Naive thymus-derived CD8-positive, alpha-beta T cell (primary cell): ENCODE measurements around the gene EGFL8. TPM values are rescaled to one million over a fixed set of nuclear protein-coding genes. Genes with fewer than 3 reads are reported as not detected.

Experiments used
- ATAC-seq, 2 donors: fragments of 150-1000 bp; cut with Tn5 transposase in 1 of 2; sonication (Bioruptor Pico), chemical (Tn5 transposase) in 1 of 2; 1 replicate in 1 of 2; 2 replicates in 1 of 2; pipeline ENCODE4 v1.10.0; 2021; ENCODE audit warnings: mild to moderate bottlenecking in 2 of 2, moderate library complexity in 2 of 2
- POLR2A ChIA-PET: fragments of 350-600 bp; sonication (Branson Sonifier 250); formaldehyde crosslinking; loops from one replicate; lab custom pipeline; 2021; ENCODE audit warnings: antibody characterized with exemption; lab: Charles Lee
- DNase-seq, 10 donors: peaks; one replicate each; pipeline versions ENCODE4 v3.0.0 to v3.0.0-alpha.2; 2020 to 2022
- H3K27ac Mint-ChIP-seq, 10 donors: one replicate each; pipeline ENCODE4 v1.8.0; 2020 to 2022; ENCODE audit warnings: mild to moderate bottlenecking in 10 of 10, mixed read lengths in 10 of 10, moderate library complexity in 4 of 10, inconsistent platforms in 1 of 10
- H3K27me3 Mint-ChIP-seq, 5 donors: one replicate each; pipeline ENCODE4 v1.8.0; 2021 to 2022; ENCODE audit warnings: mixed read lengths in 5 of 5
- H3K36me3 Mint-ChIP-seq, 3 donors: one replicate each; pipeline ENCODE4 v1.8.0; 2020 to 2022; ENCODE audit warnings: mixed read lengths in 3 of 3, mild to moderate bottlenecking in 2 of 3, inconsistent platforms in 1 of 3
- H3K4me1 Mint-ChIP-seq, 4 donors: one replicate each; pipeline ENCODE4 v1.8.0; 2021 to 2022; ENCODE audit warnings: mixed read lengths in 4 of 4
- H3K4me3 Mint-ChIP-seq, 10 donors: one replicate each; pipeline ENCODE4 v1.8.0; 2020 to 2022; ENCODE audit warnings: mild to moderate bottlenecking in 10 of 10, mixed read lengths in 10 of 10, moderate library complexity in 6 of 10, inconsistent platforms in 1 of 10
- H3K9me3 Mint-ChIP-seq, 9 donors: one replicate each; pipeline ENCODE4 v1.8.0; 2020 to 2022; ENCODE audit warnings: mixed read lengths in 9 of 9, mild to moderate bottlenecking in 3 of 9, inconsistent platforms in 1 of 9, moderate library complexity in 1 of 9
- polyA plus RNA-seq, 3 donors: library from polyadenylated mRNA; unstranded; fragments of 300-500 nt; fragmentation: Illumina TruSeq; gene quantifications; one replicate each; pipeline ENCODE4 v1.2.3, GENCODE V29; 2021
- total RNA-seq, 8 experiments: library from RNA in 2 of 8; stranded (reverse) in 2 of 8; gene quantifications; one replicate each; pipeline ENCODE4 v1.2.3 and lab custom pipeline; 2021 to 2026

Gene EGFL8
- total and polyA plus RNA-seq, 5 experiments from 2014 or later: 0.61 to 30.1 (median 29.3) TPM; not detected in 2

DNA sequence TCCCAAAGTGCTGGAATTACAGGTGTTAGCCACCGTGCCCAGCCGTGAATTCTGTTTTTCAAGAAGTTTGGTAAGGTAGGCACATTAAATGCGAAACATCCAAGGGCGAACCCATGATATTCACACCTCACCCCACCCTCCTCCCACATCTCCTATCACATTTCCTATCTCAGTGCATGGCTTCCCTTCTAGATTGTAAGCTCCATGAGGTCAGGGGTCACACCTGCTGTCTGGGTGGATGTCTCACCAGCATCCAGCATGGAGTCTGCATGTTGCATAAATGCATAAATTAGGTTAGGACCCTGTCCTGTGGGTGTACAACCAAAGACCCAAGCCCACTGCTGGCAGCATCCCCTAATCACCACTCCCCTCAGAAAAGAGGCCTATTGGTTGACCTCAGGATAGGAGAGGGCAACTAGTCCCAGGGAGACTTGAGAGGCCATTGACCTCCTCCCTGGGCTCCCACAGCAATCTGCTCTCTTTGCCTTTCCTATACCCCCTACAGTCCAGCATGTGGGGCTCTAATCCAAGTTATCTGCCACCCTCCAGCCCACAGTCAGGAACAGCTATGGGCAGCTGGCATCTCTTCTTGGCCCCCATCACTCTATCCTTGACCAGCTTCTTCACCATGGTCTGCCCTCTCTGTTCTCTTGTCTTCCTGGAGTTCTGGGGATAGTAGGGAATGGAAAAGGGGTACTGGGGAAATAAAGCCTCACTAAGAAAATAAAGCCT is 16.8 kb upstream of the EGFL8 start:
- ATAC-seq (no peak), DNase-seq (peak in 1 of 10 donors; percentile 23)
- POLR2A ChIA-PET: interaction anchor here (0.6 to 1.5 kb wide), 5 partner anchors 12 to 1153 kb away, joined by 3 to 4 read pairs (median 3); partner anchors contain the start of gene ATF6B
- Mint-ChIP-seq H3K27me3 (peaks cover 0 to 34% (median 4%) of the 10 kb centered on the region in 5 donors), H3K36me3 (peaks cover 0 to 5% (median 0%) of the 10 kb centered on the region in 3 donors), H3K4me1 (peaks cover 28 to 43% (median 39%) of the 10 kb centered on the region in 4 donors), H3K4me3 (no peak overlapping the region), H3K9me3 (no peaks in the 10 kb centered on the region), H3K27ac (peak overlapping the region in 3 of 10 donors; percentile 5 to 91 (median 63))

DNA sequence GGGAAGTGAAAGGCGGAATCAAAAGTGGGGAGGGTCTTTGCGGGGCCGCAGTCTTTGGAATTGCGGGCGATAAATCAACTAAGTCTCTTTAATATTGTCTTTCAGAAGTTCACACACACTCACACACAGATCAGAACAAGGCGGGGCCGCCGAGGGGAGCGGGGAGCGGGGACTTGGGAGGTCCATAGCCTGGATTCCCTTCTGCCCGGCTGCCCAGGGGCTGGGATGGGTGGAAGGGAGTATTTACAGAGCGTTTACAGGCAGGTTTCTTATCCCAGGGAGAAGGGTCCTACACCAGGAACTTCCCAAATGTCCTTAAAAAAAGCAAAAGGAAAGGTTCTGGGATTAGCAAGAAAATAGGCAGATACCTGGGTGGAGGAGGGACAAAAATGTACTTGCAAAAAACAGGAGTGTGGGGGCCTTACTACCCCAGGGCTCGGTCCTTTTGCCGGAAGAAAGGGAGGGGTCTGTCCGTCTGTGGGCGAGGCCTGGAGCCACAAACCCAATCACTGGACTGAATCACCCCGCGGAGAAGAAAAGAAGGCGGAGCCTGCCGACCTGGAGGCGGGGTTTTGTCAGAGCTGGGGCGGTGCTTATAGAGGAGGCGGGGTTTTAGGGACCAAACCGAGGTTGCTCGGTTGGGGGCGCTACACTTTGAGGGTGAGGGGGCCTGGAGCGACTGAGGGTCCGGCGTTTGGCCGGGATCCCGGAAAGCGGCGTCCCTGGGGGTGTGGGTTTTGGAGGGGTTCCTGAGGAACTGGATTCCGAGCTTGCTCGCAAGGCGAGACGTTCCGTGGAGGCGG is 15.9 kb upstream of the EGFL8 start:
- POLR2A ChIA-PET: interaction anchor here (0.6 to 1.6 kb wide), 8 partner anchors 13 to 1153 kb away, joined by 3 to 7 read pairs (median 4); partner anchors contain the start of genes AGPAT1, ATF6B, FKBPL and GPSM3
- ATAC-seq (peak; percentile 66 to 71), DNase-seq (peak; percentile 55 to 84 (median 72))
- Mint-ChIP-seq H3K27me3 (peaks cover 0 to 34% (median 4%) of the 10 kb centered on the region in 5 donors), H3K9me3 (no peaks in the 10 kb centered on the region), H3K4me1 (peaks cover 33 to 53% (median 47%) of the 10 kb centered on the region in 4 donors), H3K36me3 (peaks cover 0 to 5% (median 0%) of the 10 kb centered on the region in 3 donors), H3K27ac (peak overlapping the region; percentile 38 to 95 (median 90)), H3K4me3 (peak overlapping the region; percentile 81 to 94 (median 86))

GRCh38 chr6:32149092-32149755 is 15.2 kb upstream of the EGFL8 start:
- peak in 1 of 10 donors; percentile 58 for DNase-seq
- H3K36me3 Mint-ChIP-seq: peaks cover 0 to 5% (median 0%) of the 10 kb centered on the region in 3 donors
- POLR2A ChIA-PET: interaction anchor here (0.8 to 1.6 kb wide), 5 partner anchors 14 to 46 kb away, joined by 3 to 7 read pairs (median 4); partner anchors contain the start of genes AGPAT1, FKBPL and GPSM3
- H3K9me3 Mint-ChIP-seq: no peaks in the 10 kb centered on the region
- peak overlapping the region; percentile 38 to 95 (median 90) for H3K27ac Mint-ChIP-seq
- peaks cover 37 to 60% (median 52%) of the 10 kb centered on the region in 4 donors for H3K4me1 Mint-ChIP-seq
- H3K4me3 Mint-ChIP-seq: peak overlapping the region; percentile 81 to 94 (median 86)
- ATAC-seq: peak; percentile 1 to 20
- peaks cover 0 to 34% (median 4%) of the 10 kb centered on the region in 5 donors for H3K27me3 Mint-ChIP-seq

DNA sequence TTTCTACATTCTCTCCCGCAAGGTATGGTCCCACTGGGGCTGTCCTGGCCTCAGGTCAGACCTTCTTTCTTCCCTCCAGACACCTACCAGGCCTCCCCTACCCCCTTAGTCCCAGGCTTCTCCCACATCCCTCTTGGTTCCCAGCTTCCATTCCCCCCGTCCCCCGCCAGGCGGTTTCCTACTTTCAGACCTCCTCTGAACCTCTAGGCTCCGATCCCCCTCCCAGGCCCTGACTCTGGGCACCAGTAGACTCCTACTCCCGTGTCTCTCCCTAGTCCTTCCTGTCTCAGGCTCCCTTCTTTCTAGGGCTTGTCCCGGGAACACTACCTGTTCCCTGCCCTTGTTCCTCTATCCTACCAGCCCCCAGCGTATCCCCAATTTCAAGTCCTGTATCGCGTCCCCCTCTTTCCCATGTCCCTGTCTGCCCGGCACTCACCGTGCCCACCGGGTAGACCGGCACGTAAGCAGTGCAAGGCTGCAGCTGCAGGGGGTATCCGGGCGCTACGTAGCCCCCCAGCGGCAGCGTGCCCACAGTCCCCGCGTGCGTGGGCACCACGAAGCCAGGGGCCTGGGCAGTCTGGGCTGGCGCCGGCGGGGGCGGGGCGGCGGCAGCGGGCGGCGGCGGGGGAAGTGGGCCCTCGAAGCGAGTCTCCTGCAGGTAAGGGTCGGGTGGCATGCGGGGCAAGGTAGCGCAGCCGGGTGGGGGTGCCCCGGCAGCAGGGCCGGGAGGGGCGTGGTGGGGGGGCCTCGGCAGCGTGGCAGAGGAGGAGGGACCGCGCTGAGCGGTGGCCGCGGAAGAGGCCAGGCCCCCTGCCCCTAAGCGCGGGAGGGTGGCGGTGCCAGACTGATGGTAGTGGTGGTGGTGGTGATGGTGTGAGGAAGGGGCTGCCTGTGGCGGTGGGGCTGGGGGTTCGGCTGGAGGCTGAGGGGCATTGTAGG is 14.2 kb upstream of the EGFL8 start:
- H3K4me3 Mint-ChIP-seq: peak overlapping the region; percentile 81 to 100 (median 91)
- POLR2A ChIA-PET: interaction anchor here (1.0 to 1.6 kb wide), 5 partner anchors 14 to 178 kb away, joined by 3 to 7 read pairs (median 3); partner anchors contain the start of genes AGPAT1, DXO and GPSM3
- ATAC-seq: no peak
- peaks cover 0 to 5% (median 0%) of the 10 kb centered on the region in 3 donors for H3K36me3 Mint-ChIP-seq
- H3K9me3 Mint-ChIP-seq: no peaks in the 10 kb centered on the region
- H3K27me3 Mint-ChIP-seq: peaks cover 0 to 34% (median 4%) of the 10 kb centered on the region in 5 donors
- H3K27ac Mint-ChIP-seq: peak overlapping the region in 9 of 10 donors; percentile 50 to 95 (median 84)
- H3K4me1 Mint-ChIP-seq: peaks cover 43 to 70% (median 59%) of the 10 kb centered on the region in 4 donors
- DNase-seq: peak in 2 of 10 donors; percentile 14 to 59

DNA sequence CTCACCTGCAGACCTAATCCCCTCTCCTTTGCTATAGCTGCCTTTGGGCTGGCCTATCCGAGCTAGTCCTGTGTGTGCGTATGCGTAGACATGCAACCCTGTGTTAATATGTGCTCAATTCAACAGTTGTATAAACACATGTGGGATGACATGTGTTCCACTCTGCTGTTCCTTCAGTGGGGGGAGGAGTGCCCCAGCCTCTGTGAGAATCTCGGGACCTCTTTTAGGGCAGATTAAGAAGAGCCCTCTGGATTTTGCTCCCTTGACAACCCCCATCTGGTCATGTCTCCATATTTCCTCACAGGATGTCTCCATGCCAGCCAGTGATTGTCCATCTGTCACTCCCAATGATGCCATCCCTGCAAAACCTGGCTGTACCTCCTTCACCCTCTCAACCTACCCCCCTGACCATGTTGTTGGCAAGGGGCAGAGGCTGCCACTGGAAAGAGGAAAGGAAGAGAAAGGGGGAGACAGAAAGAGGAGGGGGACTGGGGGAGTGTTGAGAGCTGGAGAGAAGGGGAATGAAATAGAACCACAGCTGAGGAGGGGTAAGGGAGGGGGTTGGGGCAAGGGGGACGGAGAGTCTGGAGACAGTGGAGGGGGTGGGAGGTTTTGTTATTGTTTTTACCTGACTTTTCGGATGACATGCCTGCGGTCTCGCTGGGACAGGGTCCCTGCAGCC is 13.1 kb upstream of the EGFL8 start:
- POLR2A ChIA-PET: interaction anchor here (1.2 to 1.9 kb wide), 8 partner anchors 15 to 179 kb away, joined by 3 to 21 read pairs (median 6); partner anchors contain the start of genes ATF6B, DXO, FKBPL and GPSM3
- ATAC-seq: peak in 1 of 2 donors; percentile 24

DNA sequence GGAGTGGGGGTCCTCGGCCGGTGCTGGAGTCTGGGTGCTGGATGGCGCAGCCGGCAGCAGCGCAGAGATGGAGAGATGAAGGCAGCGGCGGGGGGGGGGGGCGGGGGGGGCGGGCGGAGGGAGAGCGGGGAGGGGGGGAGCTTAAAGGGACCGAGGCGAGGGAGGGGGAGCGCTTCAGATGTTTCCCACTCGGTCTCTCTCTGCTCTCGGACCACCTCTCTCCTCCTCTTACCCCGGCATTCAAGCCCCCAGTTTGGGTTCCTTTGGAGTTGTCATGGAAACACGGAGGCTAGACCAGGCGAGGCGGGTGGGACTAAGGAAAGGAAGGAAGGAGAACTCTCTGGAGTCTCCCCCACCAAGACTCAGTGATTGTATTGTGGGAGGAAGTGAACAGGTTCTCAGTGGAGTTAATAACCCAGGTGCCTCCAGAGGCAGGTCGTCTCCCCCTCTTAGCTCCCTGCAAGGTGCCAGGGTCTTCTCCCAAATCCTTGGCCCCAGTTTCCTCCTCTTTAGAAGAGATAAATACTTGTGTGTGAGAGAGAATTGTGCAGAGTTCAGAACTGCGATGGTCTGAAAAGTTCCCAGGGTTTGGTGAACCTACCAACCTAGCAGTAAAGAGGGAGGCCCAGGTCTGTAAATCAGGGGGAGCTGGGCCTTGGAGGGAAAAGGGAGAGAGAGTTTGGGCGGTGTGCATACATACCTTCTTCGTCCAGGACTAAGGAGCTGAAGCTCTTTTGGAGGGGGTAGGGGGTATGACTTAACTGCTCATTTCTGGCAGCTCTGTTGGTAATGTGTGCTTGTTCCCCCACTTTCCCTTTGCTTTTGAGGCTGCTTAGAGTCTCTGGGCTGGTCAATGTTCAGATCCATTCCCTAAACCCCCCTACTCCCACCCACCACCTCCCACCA is 12.3 kb upstream of the EGFL8 start, which contains the start of gene PRRT1:
Gene PRRT1 (minus strand): TSS at position 77 of the 906 bp plus-strand sequence. CDS start 112 bp downstream, outside the sequence.
- peaks cover 0 to 13% (median 0%) of the 10 kb centered on the region in 3 donors for H3K36me3 Mint-ChIP-seq
- H3K9me3 Mint-ChIP-seq: no peaks in the 10 kb centered on the region
- POLR2A ChIA-PET: interaction anchor here (1.0 to 1.9 kb wide), 8 partner anchors 16 to 180 kb away, joined by 3 to 21 read pairs (median 6); partner anchors contain the start of genes ATF6B, DXO, FKBPL and GPSM3
- H3K4me1 Mint-ChIP-seq: peaks cover 45 to 76% (median 66%) of the 10 kb centered on the region in 4 donors
- H3K27me3 Mint-ChIP-seq: peaks cover 0 to 27% (median 4%) of the 10 kb centered on the region in 5 donors
- H3K4me3 Mint-ChIP-seq: peak within 1 kb of the TSS; percentile 81 to 100 (median 91)
- H3K27ac Mint-ChIP-seq: peak within 1 kb of the TSS; percentile 79 to 99 (median 93)
- ATAC-seq: no peak
- DNase-seq: peak in 3 of 10 donors; percentile 27 to 61 (median 34)

More for the DNA sequence above, 13.1 kb upstream of the EGFL8 start:
- peak in 4 of 10 donors; percentile 33 to 66 (median 42) for DNase-seq
- peaks cover 0 to 11% (median 0%) of the 10 kb centered on the region in 3 donors for H3K36me3 Mint-ChIP-seq
- H3K9me3 Mint-ChIP-seq: no peaks in the 10 kb centered on the region
- peaks cover 0 to 31% (median 4%) of the 10 kb centered on the region in 5 donors for H3K27me3 Mint-ChIP-seq
- peak overlapping the region; percentile 81 to 100 (median 91) for H3K4me3 Mint-ChIP-seq
- peak overlapping the region; percentile 38 to 98 (median 92) for H3K27ac Mint-ChIP-seq
- H3K4me1 Mint-ChIP-seq: peaks cover 45 to 76% (median 66%) of the 10 kb centered on the region in 4 donors

DNA sequence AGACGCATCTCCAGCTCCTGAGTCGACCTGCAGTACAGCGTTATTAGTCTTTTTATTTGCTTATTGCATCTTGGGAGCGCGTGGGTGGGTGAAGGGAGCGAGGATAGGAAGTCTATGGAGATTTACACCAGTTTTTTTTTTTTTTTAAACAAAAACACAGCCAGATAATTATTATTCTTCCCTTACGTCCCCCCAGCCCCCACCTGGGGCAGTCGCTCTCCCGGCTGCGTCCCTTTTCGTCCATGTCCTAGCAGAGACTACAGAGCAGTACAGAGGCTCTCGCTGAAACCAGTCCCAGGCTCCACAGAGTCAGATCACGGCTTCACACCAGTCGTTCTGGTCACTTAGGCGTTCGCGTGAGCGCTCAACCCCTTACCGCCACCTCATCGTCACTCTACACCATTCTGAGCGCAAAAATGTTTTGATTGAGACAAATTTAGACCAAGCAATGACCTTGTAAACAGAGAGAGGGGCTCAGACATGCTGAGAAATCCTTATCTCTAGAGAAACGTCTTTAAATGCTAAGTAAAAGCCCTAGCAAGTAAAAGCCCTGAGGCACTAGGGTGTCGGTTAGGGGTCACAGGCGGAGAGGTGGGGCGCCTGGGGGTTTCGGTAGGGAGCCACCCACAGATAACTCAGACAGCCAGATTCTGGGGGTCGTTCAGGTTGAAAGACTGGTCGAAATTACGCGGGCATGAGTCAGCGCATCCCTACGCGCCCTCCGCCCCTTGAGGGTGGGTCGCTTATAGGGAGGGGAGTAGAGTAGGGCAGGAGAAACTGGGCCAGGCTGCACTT is 11.4 kb upstream of the EGFL8 start:
- H3K4me3 Mint-ChIP-seq: peak overlapping the region; percentile 64 to 100 (median 86)
- DNase-seq: peak in 3 of 10 donors; percentile 5 to 62 (median 8)
- peaks cover 50 to 82% (median 61%) of the 10 kb centered on the region in 4 donors for H3K4me1 Mint-ChIP-seq
- peaks cover 0 to 23% (median 4%) of the 10 kb centered on the region in 5 donors for H3K27me3 Mint-ChIP-seq
- POLR2A ChIA-PET: interaction anchor here (0.6 to 1.9 kb wide), 8 partner anchors 17 to 54 kb away, joined by 3 to 21 read pairs (median 6); partner anchors contain the start of genes ATF6B, FKBPL, GPSM3 and PBX2
- no peaks in the 10 kb centered on the region for H3K9me3 Mint-ChIP-seq
- ATAC-seq: no peak
- peaks cover 0 to 21% (median 4%) of the 10 kb centered on the region in 3 donors for H3K36me3 Mint-ChIP-seq
- H3K27ac Mint-ChIP-seq: peak overlapping the region; percentile 80 to 99 (median 92)
